Measurements from ENCODE around the gene KYNU.

- TF ChIP-seq CTCF (IDR thresholded peaks at IDR 0.05; ENCODE audit: poor library complexity) (no peak), EZH2 (IDR thresholded peaks at IDR 0.05; ENCODE audit: borderline replicate concordance) (no peak)
These were observed 109.6 kb downstream of the KYNU start for GRCh38 chr2:142987044-142987443.

Measured in hepatocyte (in vitro differentiated cells).